ENCODE data around the gene LRRC52.
"Not testable (repeated sequence)": the region's sequence is repeated elsewhere in the genome, so short reads cannot be mapped to it uniquely, and the experiment has no call there.

LRRC52 gene

GRCh38 chr1:165586398-165586797 lies 42.6 kb downstream of the LRRC52 start:
- DNase-seq: no peak

- DNase-seq: not testable (repeated sequence)
Measured at GRCh38 chr1:165591391-165591790, 47.6 kb downstream of the LRRC52 start.

GRCh38 chr1:165592945-165593823 lies 49.4 kb downstream of the LRRC52 start:
- peak; percentile 83 for DNase-seq

- no peak for DNase-seq
Measured at GRCh38 chr1:165595246-165595938, 51.6 kb downstream of the LRRC52 start.

DNA sequence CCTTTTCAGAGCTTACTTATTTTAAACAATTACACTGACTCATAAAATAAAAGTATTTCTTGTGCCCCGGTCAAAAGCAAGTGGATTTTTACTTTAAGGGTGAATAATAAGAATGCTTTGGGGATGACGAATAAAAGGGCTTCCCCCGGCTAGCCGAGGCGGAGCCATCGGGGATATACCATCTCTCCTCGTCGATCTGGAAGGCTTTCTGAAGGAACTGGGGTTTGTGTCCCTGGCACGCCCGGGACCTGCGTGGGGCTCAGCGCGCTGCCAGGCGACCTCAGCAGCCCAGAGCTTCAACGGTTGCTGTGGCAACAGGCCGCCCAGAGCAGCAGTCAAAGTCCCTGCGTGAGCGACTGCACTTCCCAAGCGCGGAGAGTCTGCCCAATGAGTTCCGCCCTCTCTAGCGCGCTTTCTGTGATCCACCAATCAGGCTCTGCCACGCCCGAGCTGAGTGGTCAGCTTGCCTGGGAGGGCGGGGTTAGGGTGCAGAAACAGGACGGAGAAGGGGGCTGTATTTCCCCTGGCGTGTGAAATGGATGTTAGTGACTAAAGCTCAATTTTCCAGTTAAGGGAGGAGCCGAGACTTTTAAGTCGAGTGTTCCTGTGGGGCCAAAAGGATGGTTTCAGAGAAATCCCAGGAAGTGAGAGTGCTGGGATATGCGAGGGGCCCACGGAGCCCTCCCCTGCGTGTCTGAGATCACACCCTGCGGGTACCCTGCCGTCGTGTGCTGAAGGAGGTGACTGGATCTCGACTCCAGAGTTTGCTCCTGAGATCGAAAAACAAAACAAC lies 54.3 kb downstream of the LRRC52 start:
- DNase-seq: peak; percentile 98

GRCh38 chr1:165598676-165599059 lies 54.9 kb downstream of the LRRC52 start:
- no peak for DNase-seq

- DNase-seq: no peak
Measured at GRCh38 chr1:165600793-165601192, 57.0 kb downstream of the LRRC52 start.

GRCh38 chr1:165603810-165604209 lies 60.0 kb downstream of the LRRC52 start:
- DNase-seq: no peak

DNA sequence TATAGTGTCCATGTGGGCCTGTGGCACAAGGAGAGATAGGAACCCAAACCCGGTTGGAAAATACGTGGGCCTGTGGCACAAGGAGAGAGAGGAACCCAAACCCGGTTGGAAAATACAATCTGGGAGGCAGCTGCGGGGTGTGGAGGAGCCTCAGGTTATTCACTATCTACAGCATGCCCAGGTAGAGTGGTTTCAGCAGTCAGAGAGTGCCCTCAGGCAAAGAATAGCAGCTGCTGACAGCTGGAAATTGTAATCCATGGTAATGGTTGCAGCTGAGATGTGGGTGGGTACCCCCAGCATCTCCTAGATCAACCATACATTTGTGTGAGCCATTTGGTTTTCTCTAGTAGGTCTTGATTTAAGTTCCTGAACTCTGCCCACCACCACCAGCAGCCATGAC lies 61.4 kb downstream of the LRRC52 start:
- no peak for DNase-seq

DNA sequence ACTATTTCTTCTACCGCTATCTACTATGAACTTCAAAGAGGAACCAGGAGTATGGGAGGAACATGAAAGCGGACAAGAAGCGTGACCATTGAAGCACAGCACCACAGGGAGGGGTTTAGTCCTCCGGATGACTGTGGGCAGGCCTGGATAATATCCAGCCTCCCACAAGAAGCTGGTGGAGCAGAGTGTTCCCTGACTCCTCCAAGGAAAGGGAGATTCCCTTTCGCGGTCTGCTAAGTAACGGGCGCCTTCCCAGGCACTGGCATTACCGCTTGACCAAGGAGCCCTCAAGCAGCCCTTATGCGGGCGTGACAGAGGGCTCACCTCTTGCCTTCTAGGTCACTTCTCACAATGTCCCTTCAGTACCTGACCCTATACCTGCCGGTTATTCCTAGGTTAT lies 62.9 kb downstream of the LRRC52 start:
- not testable (repeated sequence) for DNase-seq

DNA sequence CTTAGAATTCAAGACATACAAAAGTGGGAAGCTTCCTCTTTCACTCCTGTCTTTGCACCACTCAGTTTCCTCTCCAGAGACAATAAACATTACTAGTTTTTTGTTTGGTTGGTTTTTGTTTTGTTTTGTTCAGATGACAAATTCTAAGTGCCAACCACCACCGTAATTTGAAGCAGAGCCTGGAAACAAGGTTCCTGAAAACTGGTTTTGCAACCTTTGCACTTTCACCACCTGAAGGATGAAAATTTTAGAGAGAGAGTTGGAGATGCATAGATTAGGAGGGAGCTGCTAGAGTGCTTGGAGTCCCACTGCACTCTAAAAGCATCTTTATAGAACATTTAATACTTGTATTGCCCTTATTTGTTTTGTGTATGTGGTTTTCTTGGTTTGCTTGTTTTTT lies 67.1 kb downstream of the LRRC52 start:
- DNase-seq: no peak

- no peak for DNase-seq
Measured at GRCh38 chr1:165612062-165612461, 68.3 kb downstream of the LRRC52 start.

All from right hindlimb (tissue), 1 donor.